H1 (cell line): ENCODE results near the gene SCARB1. TPM values are rescaled to one million over a fixed set of nuclear protein-coding genes. Genes with fewer than 3 reads are reported as not detected.

Experiments used
- CTCF ChIA-PET: fragments of 300-600 bp; sonication (Branson Sonifier 250); formaldehyde crosslinking; loops from one replicate; lab custom pipeline; 2021; ENCODE audit not compliant: partially characterized antibody; lab: Charles Lee
- POLR2A ChIA-PET: fragments of 300-600 bp; sonication (Branson Sonifier 250); formaldehyde crosslinking; loops from one replicate; lab custom pipeline; 2021; ENCODE audit warnings: inconsistent platforms; ENCODE audit not compliant: partially characterized antibody; lab: Charles Lee
- DNase-seq, 2 experiments: peaks; one replicate each; pipeline versions ENCODE4 v3.0.0 to v3.0.0-alpha.2; 2010 to 2022; ENCODE audit warnings: low spot score in 2 of 2, low read depth in 1 of 2, mixed read lengths in 1 of 2
- FAIRE-seq: peaks from 2 replicates; lab custom pipeline; 2011; peaks lifted over from hg19 to GRCh38; lab: Jason Lieb, UNC
- H2AFZ ChIP-seq: 2 replicates; pipeline ENCODE4 v1.8.1; 2012; ENCODE audit warnings: low read length, inconsistent platforms
- H2AK5ac ChIP-seq: 2 replicates; pipeline ENCODE4 v1.6.1; 2013; ENCODE audit warnings: low read depth, low read length
- H2BK120ac ChIP-seq: replicated peaks from 2 replicates; pipeline ENCODE3; 2013; ENCODE audit warnings: low read depth, low read length, inconsistent platforms
- H2BK12ac ChIP-seq: 2 replicates; pipeline ENCODE4 v1.6.1; 2013; ENCODE audit warnings: low read depth, low read length
- H2BK15ac ChIP-seq: 2 replicates; pipeline ENCODE4 v1.6.1; 2013; ENCODE audit warnings: low read length
- H2BK20ac ChIP-seq: 2 replicates; pipeline ENCODE4 v1.6.1; 2013; ENCODE audit warnings: low read length
- H2BK5ac ChIP-seq: 2 replicates; pipeline ENCODE4 v1.6.1; 2013; ENCODE audit warnings: low read depth, low read length
- H3K14ac ChIP-seq: 2 replicates; pipeline ENCODE4 v1.6.1; 2013; ENCODE audit warnings: inconsistent platforms; ENCODE audit not compliant: insufficient read length
- H3K18ac ChIP-seq: 2 replicates; pipeline ENCODE4 v1.6.1; 2013; ENCODE audit warnings: low read length; ENCODE audit errors: extremely low read depth
- H3K23ac ChIP-seq: 2 replicates; pipeline ENCODE4 v1.6.1; 2013; ENCODE audit warnings: inconsistent platforms; ENCODE audit not compliant: insufficient read length
- H3K23me2 ChIP-seq: 2 replicates; pipeline ENCODE4 v1.6.1; 2013; ENCODE audit warnings: low read depth, low read length
- H3K27ac ChIP-seq: 2 replicates; pipeline ENCODE4 v1.6.1; 2011; ENCODE audit warnings: low read depth, low read length, inconsistent platforms
- H3K27me3 ChIP-seq, 4 experiments: replicated peaks in 1 of 4; 1 replicate in 1 of 4; 2 replicates in 3 of 4; pipeline versions ENCODE4 v1.6.1 to v1.8.1; 2011 to 2013; ENCODE audit warnings: low read length in 3 of 4, mild to moderate bottlenecking in 3 of 4, inconsistent platforms in 2 of 4, mixed read lengths in 2 of 4, moderate library complexity in 1 of 4; ENCODE audit not compliant: control insufficient read depth in 3 of 4, insufficient read depth in 3 of 4; ENCODE audit errors: extremely low read depth in 1 of 4
- H3K36me3 ChIP-seq, 4 experiments: 2 replicates each; pipeline versions ENCODE4 v1.6.1 to v1.8.1; 2011 to 2013; ENCODE audit warnings: mild to moderate bottlenecking in 4 of 4, low read length in 3 of 4, moderate library complexity in 2 of 4, control low read depth in 1 of 4, inconsistent platforms in 1 of 4; ENCODE audit not compliant: insufficient read depth in 4 of 4, control insufficient read depth in 2 of 4
- H3K4ac ChIP-seq: replicated peaks from 2 replicates; pipeline ENCODE3; 2013; ENCODE audit warnings: low read length, low read depth, mixed read lengths, inconsistent platforms; ENCODE audit not compliant: insufficient read length
- H3K4me1 ChIP-seq, 4 experiments: replicated peaks in 1 of 4; 1 replicate in 1 of 4; 2 replicates in 3 of 4; pipeline versions ENCODE4 v1.6.1 to v1.8.1; 2011 to 2013; ENCODE audit warnings: low read length in 3 of 4, inconsistent platforms in 2 of 4, mixed read lengths in 1 of 4; ENCODE audit not compliant: insufficient read depth in 4 of 4, control insufficient read depth in 3 of 4
- H3K4me2 ChIP-seq, 2 experiments: 2 replicates each; pipeline versions ENCODE4 v1.6.1 to v1.8.1; 2011 to 2013; ENCODE audit warnings: low read depth in 2 of 2, low read length in 2 of 2, control low read depth in 1 of 2, inconsistent platforms in 1 of 2, mild to moderate bottlenecking in 1 of 2; ENCODE audit not compliant: insufficient read depth in 1 of 2
- H3K4me3 ChIP-seq, 4 experiments: fragments of 200-600, 300-600 bp in 1 of 4; sonication (generic), shearing (Covaris generic), sonication (Bioruptor Twin) in 1 of 4; 2 replicates each; pipeline versions ENCODE4 v1.5.1 to v1.8.1; 2011 to 2016; ENCODE audit warnings: low read length in 4 of 4, low read depth in 3 of 4, control low read depth in 2 of 4, inconsistent platforms in 2 of 4, mild to moderate bottlenecking in 2 of 4, mixed read lengths in 1 of 4, moderate library complexity in 1 of 4; ENCODE audit not compliant: insufficient read depth in 2 of 4; ENCODE audit errors: extremely low read depth in 1 of 4
- H3K56ac ChIP-seq: replicated peaks from 2 replicates; pipeline ENCODE3; 2013; ENCODE audit warnings: low read depth, mild to moderate bottlenecking, mixed read lengths, low read length, inconsistent platforms; ENCODE audit not compliant: insufficient read length
- H3K79me1 ChIP-seq: 2 replicates; pipeline ENCODE4 v1.6.1; 2013; ENCODE audit warnings: low read depth, low read length, control low read depth
- H3K79me2 ChIP-seq, 2 experiments: 2 replicates each; pipeline versions ENCODE4 v1.6.1 to v1.8.1; 2012 to 2013; ENCODE audit warnings: low read length in 2 of 2, mild to moderate bottlenecking in 2 of 2, inconsistent platforms in 1 of 2; ENCODE audit not compliant: insufficient read depth in 2 of 2, control insufficient read depth in 1 of 2
- H3K9ac ChIP-seq, 4 experiments: replicated peaks in 1 of 4; 1 replicate in 1 of 4; 2 replicates in 3 of 4; pipeline versions ENCODE4 v1.6.1 to v1.8.1; 2011 to 2013; ENCODE audit warnings: low read depth in 3 of 4, low read length in 3 of 4, control low read depth in 2 of 4, mild to moderate bottlenecking in 2 of 4, moderate library complexity in 2 of 4, inconsistent platforms in 1 of 4; ENCODE audit errors: extremely low read depth in 1 of 4
- H3K9me3 ChIP-seq, 2 experiments: 2 replicates each; pipeline versions ENCODE4 v1.6.1 to v1.8.1; 2012 to 2013; ENCODE audit warnings: mild to moderate bottlenecking in 2 of 2, moderate library complexity in 2 of 2, control low read depth in 1 of 2, inconsistent platforms in 1 of 2, low read depth in 1 of 2, low read length in 1 of 2, mixed read lengths in 1 of 2; ENCODE audit not compliant: insufficient read depth in 2 of 2
- H4K20me1 ChIP-seq, 2 experiments: replicated peaks in 1 of 2; 2 replicates each; pipeline versions ENCODE3 to v1.8.1; 2011 to 2013; ENCODE audit warnings: inconsistent platforms in 2 of 2, low read length in 2 of 2, mild to moderate bottlenecking in 1 of 2; ENCODE audit not compliant: insufficient read depth in 2 of 2, control insufficient read depth in 1 of 2
- H4K5ac ChIP-seq: 2 replicates; pipeline ENCODE4 v1.6.1; 2013; ENCODE audit warnings: low read length, low read depth, mixed read lengths, inconsistent platforms; ENCODE audit not compliant: insufficient read length
- H4K8ac ChIP-seq: 2 replicates; pipeline ENCODE4 v1.8.0; 2013; ENCODE audit warnings: mild to moderate bottlenecking, moderate library complexity, low read length, inconsistent platforms; ENCODE audit not compliant: insufficient read depth; ENCODE audit errors: extremely low read depth
- H4K91ac ChIP-seq: replicated peaks from 2 replicates; pipeline ENCODE3; 2013; ENCODE audit warnings: low read length, mixed read lengths, inconsistent platforms; ENCODE audit not compliant: insufficient read length
- CTBP2 ChIP-seq: IDR thresholded peaks from 2 replicates; pipeline ENCODE4 v1.7.0; 2011; ENCODE audit warnings: borderline replicate concordance, mild to moderate bottlenecking, moderate library complexity, mixed read lengths, low read length; ENCODE audit not compliant: insufficient read depth, insufficient read length
- KDM5A ChIP-seq: fragments of 200-600 bp; IDR thresholded peaks from 2 replicates; pipeline ENCODE4 v1.7.1; 2012; ENCODE audit warnings: mild to moderate bottlenecking, low read length, inconsistent platforms, mixed read lengths
- POLR2AphosphoS5 ChIP-seq: IDR thresholded peaks from 2 replicates; pipeline ENCODE4 v1.6.1; 2011; ENCODE audit warnings: low read depth, low read length
- RNF2 ChIP-seq: fragments of 200-900, 300-1000 bp; sonication (generic); IDR thresholded peaks from 2 replicates; pipeline ENCODE4 v1.7.1; 2016; ENCODE audit warnings: borderline replicate concordance, low read depth, mild to moderate bottlenecking, antibody characterized with exemption, low read length; ENCODE audit not compliant: poor library complexity, severe bottlenecking; ENCODE audit errors: missing control alignments
- RXRA ChIP-seq: IDR thresholded peaks from 2 replicates; pipeline ENCODE4 v1.6.1; 2011; ENCODE audit warnings: low read depth, mild to moderate bottlenecking, low read length, moderate library complexity; ENCODE audit not compliant: insufficient read depth
- SAP30 ChIP-seq: fragments of 300-600 bp; sonication (generic); IDR thresholded peaks from 2 replicates; pipeline ENCODE4 v1.7.1; 2012; ENCODE audit warnings: low read length, moderate library complexity, mild to moderate bottlenecking, inconsistent platforms; ENCODE audit not compliant: insufficient read depth, insufficient replicate concordance
- SIRT6 ChIP-seq: IDR thresholded peaks from one replicate; pipeline ENCODE4 v1.7.1; 2012; ENCODE audit warnings: low read length, inconsistent platforms
- SP4 ChIP-seq: IDR thresholded peaks from 2 replicates; pipeline ENCODE4 v1.6.1; 2012; ENCODE audit warnings: low read length, inconsistent platforms
- TEAD4 ChIP-seq: IDR thresholded peaks from 2 replicates; pipeline ENCODE4 v1.6.1; 2012; ENCODE audit warnings: low read depth, low read length, inconsistent platforms, mixed read lengths
- WGBS, 2 experiments: shearing (Covaris generic) in 1 of 2; methylation state at CpG; one replicate each; pipeline versions ENCODE4 v1.1.6 to v1.1.7; 2013 to 2015; ENCODE audit warnings: low lambda C conversion rate in 2 of 2, mixed read lengths in 2 of 2, inconsistent platforms in 1 of 2, low coverage in 1 of 2, missing lambda C conversion rate in 1 of 2; ENCODE audit not compliant: insufficient replicate concordance in 2 of 2, insufficient coverage in 1 of 2, insufficient read length in 1 of 2; ENCODE audit errors: extremely low coverage in 1 of 2, missing lambda C conversion rate in 1 of 2; 5-methylcytosine and 5-hydroxymethylcytosine counted together
- polyA plus RNA-seq, 7 experiments: library from polyadenylated mRNA; depleted of rRNA in 3 of 7; stranded (reverse) in 5 of 7; unstranded in 2 of 7; fragments of >200 nt in 5 of 7; fragments of 200-250 nt in 2 of 7; gene quantifications; 1 replicate in 5 of 7; 2 replicates in 1 of 7; 4 replicates in 1 of 7; pipeline versions ENCODE4 v1.2.1 to v1.2.3, GENCODE V29; 2011 to 2013; ENCODE audit warnings: missing spikeins in 2 of 7, mixed read lengths in 2 of 7
- total RNA-seq: library from RNA; stranded (reverse); fragmentation: NEBNext Ultra II Directional; extraction: Animal tissue kit (Norgen Biotek cat#: 25700); gene quantifications from 2 replicates; pipeline ENCODE4 v1.2.1, GENCODE V29; 2021
- TF ChIP-seq, protein P1 (sequence below): IDR thresholded peaks from 2 replicates; pipeline ENCODE4 v1.6.1; 2012; ENCODE audit warnings: inconsistent platforms

The SCARB1 gene
- total and polyA plus RNA-seq, 2 of the 8 experiments (the other 6 are each of a cell fraction or from before 2014, with no cell fraction given): 45.3 to 57.1 TPM

GRCh38 chr12:124732275-124733075 lies 131.2 kb downstream of the SCARB1 start:
- peak overlapping the region; percentile 52 for H2BK12ac ChIP-seq
- H3K4me3 ChIP-seq: no peak overlapping the region
- H2BK15ac ChIP-seq: peak overlapping the region; percentile 98
- H4K8ac ChIP-seq: peak overlapping the region; percentile 53; the same call in 1 of the 2 replicates
- H3K36me3 ChIP-seq: no peaks in the 10 kb centered on the region
- peak overlapping the region; percentile 56; the same call in 1 of the 2 replicates for H2AFZ ChIP-seq
- ChIA-PET POLR2A (interaction anchor here (1.0 to 5.3 kb wide), 5 partner anchors 12 to 79 kb away, joined by 3 to 37 read pairs (median 5); no protein-coding TSS in a partner anchor), CTCF (interaction anchor here (0.7 to 13.8 kb wide), 15 partner anchors 10 to 505 kb away, joined by 3 to 159 read pairs (median 4); no protein-coding TSS in a partner anchor)
- no peak overlapping the region for H3K4ac ChIP-seq
- H3K56ac ChIP-seq: no peak overlapping the region
- no peaks in the 10 kb centered on the region for H3K23me2 ChIP-seq
- H3K79me1 ChIP-seq: no peaks in the 10 kb centered on the region
- H4K91ac ChIP-seq: no peak overlapping the region
- peaks cover 0 to 2% (median 0%) of the 10 kb centered on the region in 4 experiments; a peak in 2 of 7 replicates for H3K27me3 ChIP-seq
- no peak overlapping the region for H2BK120ac ChIP-seq
- no peak overlapping the region for H4K5ac ChIP-seq
- peak overlapping the region; percentile 75; the same call in 1 of the 2 replicates for H2BK20ac ChIP-seq
- peak overlapping the region; percentile 40; the same call in 1 of the 2 replicates for H3K18ac ChIP-seq
- H3K23ac ChIP-seq: no peak overlapping the region
- H3K9me3 ChIP-seq: no peaks in the 10 kb centered on the region; a peak in 1 of 4 replicates
- 0 out of 2 replicates have a peak overlapping the region, but pooled peaks have one; percentile 1 for H3K27ac ChIP-seq
- no peak overlapping the region for H3K14ac ChIP-seq
- no peaks in the 10 kb centered on the region for H3K79me2 ChIP-seq
- no peak overlapping the region; the same call in 1 of the 2 replicates for H2AK5ac ChIP-seq
- 82% methylated on average over 16 of the region's 17 CpGs; no CpG with 5 or more reads in 1 of the 2 experiments for WGBS, 2 experiments
- no peak overlapping the region for H3K9ac ChIP-seq
- FAIRE-seq: no peak
- H3K4me1 ChIP-seq: peaks cover 0 to 10% (median 4%) of the 10 kb centered on the region in 4 experiments; a peak in 4 of 7 replicates
- H4K20me1 ChIP-seq: no peaks in the 10 kb centered on the region
- H2BK5ac ChIP-seq: no peak overlapping the region; the same call in 1 of the 2 replicates
- H3K4me2 ChIP-seq: no peak overlapping the region
- no peak for DNase-seq
- TF ChIP-seq SAP30 (no peak), SIRT6 (no peak), RNF2 (no peak), SP4 (no peak), CTBP2 (no peak), POLR2AphosphoS5 (no peak), RXRA (no peak), KDM5A (no peak), TEAD4 (no peak)
- TF ChIP-seq, protein P1, sequence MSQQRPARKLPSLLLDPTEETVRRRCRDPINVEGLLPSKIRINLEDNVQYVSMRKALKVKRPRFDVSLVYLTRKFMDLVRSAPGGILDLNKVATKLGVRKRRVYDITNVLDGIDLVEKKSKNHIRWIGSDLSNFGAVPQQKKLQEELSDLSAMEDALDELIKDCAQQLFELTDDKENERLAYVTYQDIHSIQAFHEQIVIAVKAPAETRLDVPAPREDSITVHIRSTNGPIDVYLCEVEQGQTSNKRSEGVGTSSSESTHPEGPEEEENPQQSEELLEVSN: peak; percentile 73
